Measurements from ENCODE around the gene MTHFSD. TPM values are rescaled to one million over a fixed set of nuclear protein-coding genes. Genes with fewer than 3 reads are reported as not detected.

Gene MTHFSD
- total RNA-seq, 3 donors from 2014 or later (not counting 1 experiment from before 2014, with no cell fraction given) = 14.3 to 22.0 (median 16.9) TPM

DNA sequence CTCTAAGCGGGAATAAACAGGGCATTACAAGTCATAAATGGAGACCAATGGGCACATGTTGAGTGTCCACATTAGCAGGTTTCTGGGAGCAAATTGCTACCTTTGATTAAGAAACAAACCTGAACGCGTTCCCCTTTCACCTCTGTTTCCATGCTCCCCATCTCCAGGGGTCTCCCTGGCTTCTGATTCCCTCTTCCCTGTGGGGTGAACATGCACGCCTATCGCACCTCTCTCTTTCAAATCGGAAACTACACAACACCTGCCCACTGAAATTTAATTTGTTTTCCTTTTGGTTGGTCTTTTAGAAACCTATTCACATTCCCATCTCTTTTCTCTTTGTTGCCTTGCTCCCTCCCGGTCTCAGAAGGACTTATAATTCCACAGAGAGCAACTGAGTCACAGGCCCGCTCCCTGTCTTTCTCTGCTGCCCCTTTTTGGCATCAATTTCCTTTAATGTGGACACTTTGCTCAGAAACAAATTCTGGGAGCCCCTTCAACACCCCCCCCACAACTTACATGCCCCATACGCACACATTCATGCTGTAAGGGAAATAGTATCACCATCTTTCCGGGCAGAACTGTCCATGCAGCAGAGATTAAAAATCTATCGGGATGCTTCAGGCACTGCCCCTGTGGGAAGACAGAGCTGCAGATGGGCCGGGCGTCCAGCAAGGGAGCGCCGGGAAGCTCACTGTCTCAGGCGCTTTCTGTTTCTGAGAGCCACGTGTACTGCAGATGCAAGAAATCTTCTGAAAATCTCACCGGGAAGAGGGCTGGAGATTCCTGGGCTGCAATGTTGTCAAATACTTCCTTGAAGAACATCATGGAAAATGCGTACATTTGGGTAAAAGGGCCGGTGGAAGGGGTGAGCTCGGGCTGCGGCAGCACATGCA lies 51.9 kb downstream of the MTHFSD start:
- Histone ChIP-seq H3K27ac (ENCODE audit: low read length) (no peak overlapping the region), H3K4me1 (ENCODE audit: control insufficient read depth, insufficient read depth, low read length) (no peaks in the 10 kb centered on the region), H3K9me3 (ENCODE audit: control insufficient read depth, insufficient read depth, low read length) (no peaks in the 10 kb centered on the region), H3K4me3 (ENCODE audit: low read length) (no peak overlapping the region), H3K27me3 (ENCODE audit: control insufficient read depth, insufficient read depth, low read length) (peaks cover 56% of the 10 kb centered on the region), H3K36me3 (ENCODE audit: control insufficient read depth, insufficient read depth, low read length) (no peaks in the 10 kb centered on the region)
- intact Hi-C loops (cut with micrococcal nuclease) = no loop called here
- H3K9me3 Mint-ChIP-seq = no peaks in the 10 kb centered on the region
- no peak overlapping the region for H3K27ac Mint-ChIP-seq
- H3K4me3 Mint-ChIP-seq = no peak overlapping the region
- peaks cover 76 to 88% of the 10 kb centered on the region in 2 donors for H3K27me3 Mint-ChIP-seq (ENCODE audit: low read depth in 2 of 2)
- peaks cover 7 to 20% of the 10 kb centered on the region in 2 donors for H3K4me1 Mint-ChIP-seq
- 18% methylated on average over 21 of the region's 22 CpGs for WGBS (ENCODE audit: insufficient coverage)
- ATAC-seq = no peak
- TF ChIP-seq, protein P1, sequence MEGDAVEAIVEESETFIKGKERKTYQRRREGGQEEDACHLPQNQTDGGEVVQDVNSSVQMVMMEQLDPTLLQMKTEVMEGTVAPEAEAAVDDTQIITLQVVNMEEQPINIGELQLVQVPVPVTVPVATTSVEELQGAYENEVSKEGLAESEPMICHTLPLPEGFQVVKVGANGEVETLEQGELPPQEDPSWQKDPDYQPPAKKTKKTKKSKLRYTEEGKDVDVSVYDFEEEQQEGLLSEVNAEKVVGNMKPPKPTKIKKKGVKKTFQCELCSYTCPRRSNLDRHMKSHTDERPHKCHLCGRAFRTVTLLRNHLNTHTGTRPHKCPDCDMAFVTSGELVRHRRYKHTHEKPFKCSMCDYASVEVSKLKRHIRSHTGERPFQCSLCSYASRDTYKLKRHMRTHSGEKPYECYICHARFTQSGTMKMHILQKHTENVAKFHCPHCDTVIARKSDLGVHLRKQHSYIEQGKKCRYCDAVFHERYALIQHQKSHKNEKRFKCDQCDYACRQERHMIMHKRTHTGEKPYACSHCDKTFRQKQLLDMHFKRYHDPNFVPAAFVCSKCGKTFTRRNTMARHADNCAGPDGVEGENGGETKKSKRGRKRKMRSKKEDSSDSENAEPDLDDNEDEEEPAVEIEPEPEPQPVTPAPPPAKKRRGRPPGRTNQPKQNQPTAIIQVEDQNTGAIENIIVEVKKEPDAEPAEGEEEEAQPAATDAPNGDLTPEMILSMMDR (IDR thresholded peaks at IDR 0.05) = no peak
- H3K36me3 Mint-ChIP-seq = no peaks in the 10 kb centered on the region
- no peak for DNase-seq

DNA sequence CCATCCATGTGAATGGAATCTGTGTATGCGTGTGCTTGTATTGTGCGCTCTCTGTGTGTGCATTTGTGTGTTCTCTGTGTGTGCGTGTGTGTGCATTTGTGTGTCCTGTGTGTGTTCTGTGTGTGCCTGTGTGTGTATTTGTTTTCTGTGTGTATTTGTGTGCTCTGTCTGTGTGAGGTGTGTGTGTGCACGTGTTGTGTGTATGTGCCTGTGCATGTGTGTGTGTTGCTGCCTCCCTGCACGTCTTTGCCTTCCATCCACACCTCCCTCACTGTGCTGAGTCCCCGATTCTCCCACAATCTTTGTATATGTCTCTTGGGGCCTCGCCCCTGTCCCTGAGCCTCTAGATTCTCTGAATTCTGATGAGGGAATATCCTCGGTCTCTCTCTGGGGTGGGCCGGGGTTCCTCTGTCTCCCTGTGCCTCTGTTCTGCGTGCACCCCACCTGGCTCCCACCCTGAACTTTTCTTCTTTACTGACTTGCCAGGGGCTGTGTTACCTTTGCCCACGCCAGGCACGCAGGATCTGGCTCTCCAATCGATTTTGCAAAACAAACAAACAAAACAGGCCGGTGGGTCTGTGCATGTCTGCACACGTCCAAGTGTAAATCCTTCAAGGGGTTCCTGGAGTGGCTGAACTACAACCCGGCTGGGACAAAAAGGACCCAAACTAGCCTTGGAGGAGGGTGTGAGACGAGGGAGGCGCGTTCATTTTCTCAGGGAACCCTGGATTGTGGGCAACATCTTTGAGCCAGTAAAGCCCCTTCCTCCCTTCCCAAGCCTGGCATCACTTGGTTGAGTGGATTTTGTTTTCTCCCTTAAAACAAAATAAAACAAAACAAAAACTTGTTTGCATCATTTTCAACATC lies 52.8 kb downstream of the MTHFSD start:
- Mint-ChIP-seq H3K4me1 (peaks cover 7 to 13% of the 10 kb centered on the region in 2 donors), H3K27me3 (ENCODE audit: low read depth in 2 of 2) (peaks cover 69 to 79% of the 10 kb centered on the region in 2 donors), H3K36me3 (no peaks in the 10 kb centered on the region), H3K27ac (no peak overlapping the region), H3K4me3 (no peak overlapping the region), H3K9me3 (no peaks in the 10 kb centered on the region)
- no peaks in the 10 kb centered on the region for H3K4me1 ChIP-seq (ENCODE audit: control insufficient read depth, insufficient read depth, low read length)
- H3K9me3 ChIP-seq (ENCODE audit: control insufficient read depth, insufficient read depth, low read length) = no peaks in the 10 kb centered on the region
- no peaks in the 10 kb centered on the region for H3K36me3 ChIP-seq (ENCODE audit: control insufficient read depth, insufficient read depth, low read length)
- TF ChIP-seq, protein P1 (IDR thresholded peaks at IDR 0.05) = no peak
- H3K27me3 ChIP-seq (ENCODE audit: control insufficient read depth, insufficient read depth, low read length) = peaks cover 52% of the 10 kb centered on the region
- H3K27ac ChIP-seq (ENCODE audit: low read length) = no peak overlapping the region
- WGBS (ENCODE audit: insufficient coverage) = 22% methylated on average over 15 of the region's 19 CpGs
- DNase-seq = no peak
- intact Hi-C loops (cut with micrococcal nuclease) = no loop called here
- ATAC-seq = no peak
- H3K4me3 ChIP-seq (ENCODE audit: low read length) = no peak overlapping the region

DNA sequence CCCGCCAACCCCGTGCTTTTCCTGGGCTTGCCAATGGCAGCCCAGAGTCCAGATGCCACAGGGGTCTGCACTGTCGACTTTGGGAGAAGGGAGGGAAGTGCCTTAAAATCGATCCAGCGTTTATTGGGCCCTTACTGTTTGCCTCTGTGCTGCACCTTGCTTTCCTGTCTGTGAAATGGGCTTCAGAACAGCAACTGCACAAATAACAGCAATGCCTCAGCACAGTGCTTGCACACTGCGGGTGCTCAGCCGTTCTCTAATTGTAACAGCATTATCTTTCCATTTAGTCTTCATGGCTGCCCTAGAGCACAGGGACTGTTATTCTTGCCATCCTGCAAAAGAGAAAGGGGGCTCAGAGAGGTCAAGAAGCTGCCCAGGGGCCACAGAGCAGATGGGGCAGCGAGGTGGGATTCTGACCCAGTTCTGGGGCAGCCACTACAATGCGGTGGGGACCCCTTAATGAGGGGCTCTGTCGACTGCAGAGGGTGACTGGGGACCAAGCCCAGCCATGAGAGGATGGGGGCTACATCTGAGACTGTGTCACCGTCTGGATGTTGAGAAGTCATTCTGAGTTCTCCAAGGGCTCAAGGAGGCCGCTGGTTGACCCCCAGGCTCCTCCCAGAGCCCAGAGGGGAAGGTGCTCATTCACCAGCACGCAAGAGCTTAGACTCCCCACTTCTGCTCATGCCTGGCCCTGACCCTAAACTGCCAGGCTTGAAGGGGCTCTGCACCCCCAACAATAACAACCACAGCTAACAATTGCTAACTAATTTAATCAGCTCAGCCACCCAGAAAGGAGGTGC lies 54.1 kb downstream of the MTHFSD start:
- intact Hi-C loops (cut with micrococcal nuclease) = no loop called here
- no peak overlapping the region for H3K4me3 Mint-ChIP-seq
- DNase-seq (no peak), ATAC-seq (no peak)
- peaks cover 66 to 72% of the 10 kb centered on the region in 2 donors for H3K27me3 Mint-ChIP-seq (ENCODE audit: low read depth in 2 of 2)
- peaks cover 1 to 7% of the 10 kb centered on the region in 2 donors for H3K4me1 Mint-ChIP-seq
- no peak overlapping the region for H3K27ac Mint-ChIP-seq
- no peak overlapping the region for H3K4me3 ChIP-seq (ENCODE audit: low read length)
- 11% methylated on average over 13 of the region's 13 CpGs for WGBS (ENCODE audit: insufficient coverage)
- H3K36me3 ChIP-seq (ENCODE audit: control insufficient read depth, insufficient read depth, low read length) = no peaks in the 10 kb centered on the region
- H3K9me3 Mint-ChIP-seq = no peaks in the 10 kb centered on the region
- TF ChIP-seq, protein P1 (IDR thresholded peaks at IDR 0.05) = no peak
- no peaks in the 10 kb centered on the region for H3K4me1 ChIP-seq (ENCODE audit: control insufficient read depth, insufficient read depth, low read length)
- no peaks in the 10 kb centered on the region for H3K9me3 ChIP-seq (ENCODE audit: control insufficient read depth, insufficient read depth, low read length)
- H3K27ac ChIP-seq (ENCODE audit: low read length) = no peak overlapping the region
- H3K27me3 ChIP-seq (ENCODE audit: control insufficient read depth, insufficient read depth, low read length) = peaks cover 48% of the 10 kb centered on the region
- H3K36me3 Mint-ChIP-seq = no peaks in the 10 kb centered on the region
